Measurements from ENCODE around the gene CD300LB.

CD300LB gene

GRCh38 chr17:74547736-74548135 is 16.5 kb upstream of the CD300LB start:
- no peak for DNase-seq (ENCODE audit: low read depth)

- no peak for DNase-seq (ENCODE audit: low read depth)
Measured at GRCh38 chr17:74547264-74547663, 16.0 kb upstream of the CD300LB start.

GRCh38 chr17:74546586-74546985 is 15.3 kb upstream of the CD300LB start:
- DNase-seq (ENCODE audit: low read depth) = no peak

- DNase-seq (ENCODE audit: low read depth) = no peak
Measured at GRCh38 chr17:74545843-74546230, 14.6 kb upstream of the CD300LB start, which contains the start of gene CD300C. TSS of gene CD300C (minus strand) at chr17:74546115. CDS start at chr17:74545782, 333 bp downstream.

GRCh38 chr17:74544991-74545842 is 13.9 kb upstream of the CD300LB start:
- no peak for DNase-seq (ENCODE audit: low read depth)

- DNase-seq (ENCODE audit: low read depth) = no peak
Measured at GRCh38 chr17:74543891-74544760, 12.9 kb upstream of the CD300LB start.

GRCh38 chr17:74543406-74543805 is 12.1 kb upstream of the CD300LB start:
- no peak for DNase-seq (ENCODE audit: low read depth)

GRCh38 chr17:74542727-74543383 is 11.6 kb upstream of the CD300LB start:
- no peak for DNase-seq (ENCODE audit: low read depth)

- DNase-seq (ENCODE audit: low read depth) = no peak
Measured at GRCh38 chr17:74542166-74542565, 10.9 kb upstream of the CD300LB start.

GRCh38 chr17:74541176-74542111 is 10.2 kb upstream of the CD300LB start:
- no peak for DNase-seq (ENCODE audit: low read depth)

- DNase-seq (ENCODE audit: low read depth) = no peak
Measured at GRCh38 chr17:74539281-74539820, 8.1 kb upstream of the CD300LB start.

GRCh38 chr17:74536890-74537289 is 5.6 kb upstream of the CD300LB start:
- DNase-seq (ENCODE audit: low read depth) = no peak

- DNase-seq (ENCODE audit: low read depth) = no peak
Measured at GRCh38 chr17:74532115-74532514, 840 bp upstream of the CD300LB start.

GRCh38 chr17:74530831-74531150 is 484 bp downstream of the CD300LB start:
- no peak for DNase-seq (ENCODE audit: low read depth)

- no peak for DNase-seq (ENCODE audit: low read depth)
Measured at GRCh38 chr17:74529243-74529642, 2.0 kb downstream of the CD300LB start.

GRCh38 chr17:74528491-74529199 is 2.6 kb downstream of the CD300LB start:
- no peak for DNase-seq (ENCODE audit: low read depth)

- no peak for DNase-seq (ENCODE audit: low read depth)
Measured at GRCh38 chr17:74527756-74528155, 3.5 kb downstream of the CD300LB start.

GRCh38 chr17:74527081-74527480 is 4.2 kb downstream of the CD300LB start:
- DNase-seq (ENCODE audit: low read depth) = no peak

GRCh38 chr17:74526681-74527080 is 4.6 kb downstream of the CD300LB start:
- DNase-seq (ENCODE audit: low read depth) = no peak

- DNase-seq (ENCODE audit: low read depth) = no peak
Measured at GRCh38 chr17:74525781-74526288, 5.4 kb downstream of the CD300LB start.

- DNase-seq (ENCODE audit: low read depth) = no peak
Measured at GRCh38 chr17:74525465-74525725, 5.9 kb downstream of the CD300LB start.

Measured in activated T-helper 9 cell treated with anti-CD3 and anti-CD28 coated beads, Interleukin-2, amount 50 U/mL, for 16 hours (primary cell).